NCI-H748 (cell line): Measurements from ENCODE around the gene AHSP.
"Not testable (repeated sequence)": the region's sequence is repeated elsewhere in the genome, so short reads cannot be mapped to it uniquely, and the experiment has no call there.

Experiments
- DNase-seq: peaks from one replicate; lab custom pipeline; 2025; ENCODE audit not compliant: unreplicated experiment; lab: John Stamatoyannopoulos, UW

AHSP gene

GRCh38 chr16:31499928-31500327 lies 27.8 kb upstream of the AHSP start:
- DNase-seq: no peak

- DNase-seq: no peak
These were observed 26.3 kb upstream of the AHSP start for GRCh38 chr16:31501226-31501965.

- no peak for DNase-seq
These were observed 25.7 kb upstream of the AHSP start for GRCh38 chr16:31501966-31502348.

DNA sequence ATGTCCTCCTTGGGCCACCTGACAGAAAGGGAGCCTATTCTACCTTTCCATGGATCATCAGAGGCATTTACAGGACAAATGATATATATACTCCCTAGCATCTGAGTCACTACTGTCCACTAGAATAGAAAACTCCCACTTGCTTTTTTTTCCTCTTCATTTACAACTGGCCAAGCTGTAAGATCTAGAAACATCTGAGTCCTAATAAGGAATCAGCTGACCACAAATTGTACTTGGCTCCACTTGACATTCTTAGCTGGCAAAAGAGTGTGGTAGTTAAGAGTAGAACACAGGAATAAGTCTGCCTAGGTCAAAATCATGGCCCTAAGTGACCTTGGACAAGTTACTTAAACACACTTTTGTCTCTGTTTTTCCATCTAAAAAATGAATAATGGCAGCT lies 24.7 kb upstream of the AHSP start:
- DNase-seq: no peak

GRCh38 chr16:31503555-31503954 lies 24.1 kb upstream of the AHSP start:
- not testable (repeated sequence) for DNase-seq

DNA sequence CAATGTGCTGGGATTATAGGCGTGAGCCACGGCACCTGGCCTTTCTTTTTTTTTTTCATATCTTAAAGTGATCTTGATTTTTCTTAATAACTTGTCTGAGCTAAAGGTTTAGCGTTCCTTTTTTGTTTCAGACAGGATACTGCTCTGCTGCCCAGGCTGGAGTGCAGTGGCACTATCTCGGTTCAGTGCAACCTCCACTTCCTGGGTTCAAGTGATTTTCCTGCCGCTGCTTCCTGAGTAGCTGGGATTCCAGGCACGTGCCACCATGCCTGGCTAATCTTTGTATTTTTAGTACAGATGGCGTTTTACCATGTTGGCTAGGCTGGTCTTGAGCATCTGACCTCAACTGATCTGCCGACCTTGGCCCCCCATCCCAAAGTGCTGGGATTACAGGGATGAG lies 23.5 kb upstream of the AHSP start:
- no peak for DNase-seq

DNA sequence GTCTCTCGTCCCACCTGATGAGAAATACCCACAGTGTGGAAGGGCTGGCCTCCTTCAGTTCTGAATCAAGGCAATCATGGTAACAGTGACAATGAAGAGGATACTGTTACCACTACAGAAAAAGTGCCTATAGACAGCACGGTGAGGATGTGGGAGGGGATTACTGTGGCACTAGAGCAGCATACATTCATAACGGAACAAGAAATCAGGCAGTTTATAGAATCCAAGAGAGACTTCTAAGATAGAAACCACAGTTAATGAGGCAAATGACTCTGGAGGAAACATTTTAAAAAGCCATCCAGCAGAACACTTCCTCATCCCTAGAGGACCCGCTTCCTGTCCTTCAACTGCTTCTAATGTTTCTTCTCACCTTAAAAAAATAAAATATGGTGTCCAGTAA lies 22.2 kb upstream of the AHSP start:
- no peak for DNase-seq

GRCh38 chr16:31507617-31507928 lies 20.1 kb upstream of the AHSP start:
- no peak for DNase-seq

DNA sequence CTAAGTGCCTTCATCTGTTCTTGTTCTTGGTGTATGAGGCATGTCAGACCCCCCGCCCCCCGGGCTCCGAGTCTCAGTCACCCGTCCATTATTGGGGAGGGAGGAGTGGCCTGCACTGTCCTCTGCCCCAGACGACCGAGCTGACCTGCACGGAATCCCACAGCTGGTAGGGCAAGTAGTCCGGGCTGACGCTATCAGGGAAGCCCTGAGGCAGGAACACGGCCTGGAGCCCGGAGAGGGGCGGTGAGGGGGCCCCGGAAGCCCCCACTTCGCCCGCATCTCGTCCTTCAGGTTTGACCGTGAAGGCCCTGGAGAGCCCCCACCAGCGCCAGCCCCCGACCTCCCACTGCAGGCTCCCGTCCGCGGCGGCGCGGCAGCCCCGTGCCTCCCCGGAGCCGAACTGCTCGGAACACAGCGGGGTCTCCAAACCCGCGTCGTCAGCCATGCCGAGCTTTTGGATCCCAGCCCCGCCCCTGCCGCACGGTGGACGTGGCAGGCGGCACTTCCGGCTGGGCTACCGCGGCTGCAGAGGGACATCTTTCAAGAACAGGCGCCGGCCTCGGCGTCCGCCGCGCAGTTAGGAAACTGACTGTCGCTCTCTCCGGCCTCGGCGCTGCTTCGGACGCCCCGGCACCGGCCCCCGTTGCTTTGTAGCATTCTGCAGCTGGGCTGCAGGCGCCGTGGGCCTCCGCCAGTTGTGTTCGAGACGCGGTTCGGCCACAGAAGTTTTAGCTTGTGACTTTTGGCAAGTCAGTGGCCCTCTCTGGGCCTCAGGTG lies 19.6 kb upstream of the AHSP start, which contains the start of gene RUSF1:
TSS of gene RUSF1 (minus strand) at position 463 of the 777 bp plus-strand sequence. CDS start at position 445, 18 bp downstream.
- peak; percentile 89 for DNase-seq

GRCh38 chr16:31508706-31509195 lies 18.9 kb upstream of the AHSP start:
- no peak for DNase-seq

- no peak for DNase-seq
These were observed 14.6 kb upstream of the AHSP start for GRCh38 chr16:31513126-31513525.

GRCh38 chr16:31513884-31514283 lies 13.8 kb upstream of the AHSP start:
- no peak for DNase-seq

DNA sequence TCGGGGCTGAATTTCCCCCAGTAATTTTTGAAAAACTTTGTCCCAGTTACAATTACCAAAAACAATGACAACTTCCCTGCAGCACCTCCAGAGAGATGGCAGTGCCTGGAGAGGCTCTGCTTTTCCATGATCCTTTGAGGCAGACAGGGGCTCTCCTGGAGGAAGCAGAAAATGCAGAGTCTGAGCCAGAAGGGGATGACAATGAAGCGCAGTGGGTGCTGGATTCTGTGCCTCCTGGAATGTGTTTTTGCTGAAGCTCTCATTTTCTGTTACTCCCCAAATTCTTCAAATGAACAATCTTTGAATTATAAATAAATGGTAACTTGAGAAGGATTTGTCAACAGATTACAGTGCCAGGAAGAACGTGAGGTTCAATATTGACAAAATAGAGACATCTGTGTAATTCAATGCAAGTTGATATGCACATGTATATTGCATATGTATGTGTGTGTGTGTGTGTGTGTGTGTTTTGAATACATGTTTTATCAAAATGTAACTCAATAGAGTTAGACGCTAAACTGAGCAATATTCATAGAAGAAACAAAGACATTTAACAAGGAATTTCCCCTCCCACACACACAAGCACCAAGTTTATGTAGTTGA lies 9.8 kb upstream of the AHSP start:
- peak; percentile 43 for DNase-seq

DNA sequence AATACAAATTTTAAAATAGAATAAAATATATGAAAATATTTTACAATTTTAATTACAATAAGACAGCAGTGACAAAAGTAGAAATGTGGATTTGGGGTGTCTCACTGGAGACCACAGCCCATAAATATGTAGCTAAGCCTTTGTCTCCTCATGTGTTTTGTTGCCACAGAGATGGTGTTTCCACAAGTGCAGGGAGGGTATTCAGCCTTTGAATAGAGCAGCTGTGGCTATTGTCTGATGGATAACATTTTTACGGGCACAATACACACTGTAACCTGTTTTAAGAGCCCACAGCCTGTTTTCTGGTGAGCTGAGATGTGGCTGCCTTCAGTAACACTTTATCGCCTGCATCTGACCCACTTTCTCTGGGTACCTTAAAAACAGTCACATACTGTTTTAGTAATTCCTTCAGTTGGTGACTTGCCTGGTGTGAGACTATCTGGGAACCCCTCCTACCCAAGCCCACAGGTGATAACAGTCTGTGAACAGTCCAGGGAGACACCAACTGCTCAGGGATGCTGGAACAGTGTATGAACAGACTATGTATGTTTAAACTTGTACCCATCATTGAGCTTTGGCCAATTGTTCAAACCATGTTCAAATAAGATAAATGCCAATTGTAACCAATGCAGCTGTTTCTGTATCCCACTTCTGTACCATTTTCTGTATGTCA lies 7.8 kb upstream of the AHSP start:
- peak; percentile 89 for DNase-seq

DNA sequence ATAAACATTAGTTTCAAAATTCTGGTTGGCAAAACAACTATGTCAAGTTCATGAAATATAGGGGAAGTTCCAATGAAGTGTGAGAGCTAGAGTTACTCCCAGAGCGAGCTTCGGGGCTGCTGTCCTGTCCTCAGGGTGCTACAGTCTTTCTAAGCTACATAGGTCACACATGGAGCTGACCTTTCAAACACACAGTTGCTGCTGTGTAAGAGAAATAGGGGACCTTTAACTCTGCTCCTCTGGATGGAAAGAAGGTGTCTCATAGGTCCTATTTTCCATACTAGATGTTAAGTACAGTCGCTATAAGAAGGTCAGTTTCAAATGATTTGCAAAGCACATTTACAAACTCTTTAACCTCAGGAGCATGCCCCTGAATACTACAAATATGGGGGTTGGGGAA lies 6.3 kb upstream of the AHSP start:
- no peak for DNase-seq

DNA sequence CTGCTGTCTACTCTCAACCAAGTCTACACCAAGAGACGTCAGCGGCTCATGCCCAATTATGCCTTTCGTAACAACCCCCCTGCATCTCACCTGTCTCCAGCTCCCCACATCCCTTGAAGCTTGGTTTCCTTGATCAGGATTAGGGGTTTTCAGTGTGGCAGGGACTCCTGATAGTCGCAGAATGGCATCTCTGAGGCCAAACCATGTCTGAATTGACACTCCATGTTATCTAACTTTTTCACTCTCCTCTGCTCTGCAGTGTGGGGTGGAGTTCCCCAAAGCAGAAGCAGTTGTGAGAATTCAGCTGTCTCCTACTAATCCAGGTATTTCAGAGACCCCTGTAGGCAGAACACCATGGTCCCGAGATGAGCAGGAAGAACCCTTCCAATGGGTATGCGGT lies 5.6 kb upstream of the AHSP start:
- DNase-seq: no peak

DNA sequence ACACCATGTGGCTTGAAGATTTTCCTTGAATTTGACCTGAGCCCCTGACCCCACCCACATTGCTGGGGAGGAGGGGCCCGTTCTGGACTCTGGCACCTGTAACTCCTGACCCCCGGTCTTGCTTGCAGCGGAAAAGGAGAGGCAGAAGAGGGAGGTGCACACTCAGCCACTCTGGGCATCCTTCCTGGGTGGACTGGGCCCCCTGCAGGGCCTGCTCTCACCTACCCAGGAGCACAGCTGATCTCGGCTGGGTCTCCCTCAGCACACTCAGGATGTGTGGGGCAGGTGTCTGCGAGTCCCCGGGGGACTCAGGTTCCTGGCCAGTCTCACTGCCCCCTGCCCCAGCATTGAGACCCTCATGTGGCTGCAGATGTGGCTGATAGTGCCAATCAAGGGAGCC lies 3.9 kb upstream of the AHSP start:
- not testable (repeated sequence) for DNase-seq

DNA sequence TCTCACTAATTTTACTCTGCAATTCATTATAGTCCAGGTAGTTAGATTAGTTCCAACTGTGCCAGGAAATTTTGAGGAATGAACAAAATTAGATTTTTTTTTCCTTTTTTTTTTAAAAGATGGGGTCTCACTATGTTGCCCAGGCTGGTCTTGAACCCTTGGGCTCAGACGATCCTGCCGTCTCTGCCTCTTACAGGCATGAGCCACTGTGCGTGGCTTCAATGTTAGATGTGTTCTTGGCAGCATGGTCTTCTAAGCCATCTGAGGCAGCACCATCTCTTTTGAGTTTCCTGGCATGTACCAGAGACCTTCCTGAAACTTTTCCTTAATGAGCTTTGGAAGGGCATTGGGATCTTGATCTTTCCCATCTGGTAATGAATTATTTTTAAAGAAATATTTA lies 2.6 kb upstream of the AHSP start:
- DNase-seq: no peak

- no peak for DNase-seq
These were observed 915 bp downstream of the AHSP start for GRCh38 chr16:31528523-31529107.

- peak; percentile 62 for DNase-seq
These were observed 1.6 kb downstream of the AHSP start for GRCh38 chr16:31529108-31529936.
